ENCODE measurements around the gene MLLT11. TPM values are rescaled to one million over a fixed set of nuclear protein-coding genes. Genes with fewer than 3 reads are reported as not detected.
A peak's percentile ranks its signal among the peaks of the same experiment; 100 is the strongest.

The MLLT11 gene
- 5.6 TPM for polyA plus RNA-seq (2012; ENCODE audit: missing spikeins)

- DNase-seq (ENCODE audit: insufficient read length) (no peak), FAIRE-seq (no peak)
- TF ChIP-seq POLR2A (IDR thresholded peaks at IDR 0.05; ENCODE audit: low read depth, low read length) (no peak), TAF1 (IDR thresholded peaks at IDR 0.05; ENCODE audit: borderline replicate concordance, low read depth, low read length) (0 out of 2 replicates have a peak, but pooled peaks have one; percentile 46), POLR2AphosphoS5 (IDR thresholded peaks at IDR 0.05; ENCODE audit: low read depth, low read length) (no peak)
Observed at GRCh38 chr1:151060007-151060656, at the start of gene MLLT11. TSS of gene MLLT11 (plus strand) at chr1:151060397. CDS start at chr1:151067225, 6,828 bp downstream.

GRCh38 chr1:151011154-151011850, 48.9 kb upstream of the MLLT11 start:
- DNase-seq (ENCODE audit: insufficient read length): no peak

GRCh38 chr1:151012684-151013471, 47.3 kb upstream of the MLLT11 start:
- DNase-seq (ENCODE audit: insufficient read length): no peak
- FAIRE-seq: no peak
- TF ChIP-seq TAF1 (IDR thresholded peaks at IDR 0.05; ENCODE audit: borderline replicate concordance, low read depth, low read length): no peak
- TF ChIP-seq POLR2A (IDR thresholded peaks at IDR 0.05; ENCODE audit: low read depth, low read length): no peak

More at GRCh38 chr1:151011154-151011850, 48.9 kb upstream of the MLLT11 start:
- FAIRE-seq: no peak
- TF ChIP-seq POLR2AphosphoS5 (IDR thresholded peaks at IDR 0.05; ENCODE audit: low read depth, low read length) (no peak), POLR2A (IDR thresholded peaks at IDR 0.05; ENCODE audit: low read depth, low read length) (no peak), TAF1 (IDR thresholded peaks at IDR 0.05; ENCODE audit: borderline replicate concordance, low read depth, low read length) (no peak)

GRCh38 chr1:151013518-151013917, 46.7 kb upstream of the MLLT11 start:
- no peak for DNase-seq (ENCODE audit: insufficient read length)
- TF ChIP-seq POLR2A (IDR thresholded peaks at IDR 0.05; ENCODE audit: low read depth, low read length) (no peak), POLR2AphosphoS5 (IDR thresholded peaks at IDR 0.05; ENCODE audit: low read depth, low read length) (no peak), TAF1 (IDR thresholded peaks at IDR 0.05; ENCODE audit: borderline replicate concordance, low read depth, low read length) (no peak)
- no peak for FAIRE-seq

- peak; percentile 65 for DNase-seq (ENCODE audit: insufficient read length)
- TF ChIP-seq POLR2AphosphoS5 (IDR thresholded peaks at IDR 0.05; ENCODE audit: low read depth, low read length): no peak
- TF ChIP-seq TAF1 (IDR thresholded peaks at IDR 0.05; ENCODE audit: borderline replicate concordance, low read depth, low read length): no peak
- no peak for TF ChIP-seq POLR2A (IDR thresholded peaks at IDR 0.05; ENCODE audit: low read depth, low read length)
- peak; percentile 65 for FAIRE-seq
Observed at GRCh38 chr1:151024540-151025146, 35.6 kb upstream of the MLLT11 start.

- DNase-seq (ENCODE audit: insufficient read length) (no peak), FAIRE-seq (no peak)
- TF ChIP-seq POLR2AphosphoS5 (IDR thresholded peaks at IDR 0.05; ENCODE audit: low read depth, low read length) (no peak), TAF1 (IDR thresholded peaks at IDR 0.05; ENCODE audit: borderline replicate concordance, low read depth, low read length) (no peak), POLR2A (IDR thresholded peaks at IDR 0.05; ENCODE audit: low read depth, low read length) (no peak)
Observed at GRCh38 chr1:151026460-151026859, 33.7 kb upstream of the MLLT11 start.

GRCh38 chr1:151032164-151032563, 28.0 kb upstream of the MLLT11 start:
- DNase-seq (ENCODE audit: insufficient read length): no peak
- FAIRE-seq: no peak
- TF ChIP-seq POLR2A (IDR thresholded peaks at IDR 0.05; ENCODE audit: low read depth, low read length) (no peak), POLR2AphosphoS5 (IDR thresholded peaks at IDR 0.05; ENCODE audit: low read depth, low read length) (no peak), TAF1 (IDR thresholded peaks at IDR 0.05; ENCODE audit: borderline replicate concordance, low read depth, low read length) (no peak)

GRCh38 chr1:151035167-151035566, 25.0 kb upstream of the MLLT11 start:
- TF ChIP-seq POLR2AphosphoS5 (IDR thresholded peaks at IDR 0.05; ENCODE audit: low read depth, low read length): no peak
- no peak for TF ChIP-seq POLR2A (IDR thresholded peaks at IDR 0.05; ENCODE audit: low read depth, low read length)
- TF ChIP-seq TAF1 (IDR thresholded peaks at IDR 0.05; ENCODE audit: borderline replicate concordance, low read depth, low read length): no peak
- DNase-seq (ENCODE audit: insufficient read length) (no peak), FAIRE-seq (no peak)

- FAIRE-seq (no peak), DNase-seq (ENCODE audit: insufficient read length) (no peak)
- no peak for TF ChIP-seq TAF1 (IDR thresholded peaks at IDR 0.05; ENCODE audit: borderline replicate concordance, low read depth, low read length)
- TF ChIP-seq POLR2AphosphoS5 (IDR thresholded peaks at IDR 0.05; ENCODE audit: low read depth, low read length): no peak
- TF ChIP-seq POLR2A (IDR thresholded peaks at IDR 0.05; ENCODE audit: low read depth, low read length): no peak
Observed at GRCh38 chr1:151036356-151036755, 23.8 kb upstream of the MLLT11 start, which contains the start of gene BNIPL. TSS of gene BNIPL (plus strand) at chr1:151036586. CDS start at chr1:151036726, 140 bp downstream.

- DNase-seq (ENCODE audit: insufficient read length): no peak
- FAIRE-seq: no peak
- TF ChIP-seq POLR2A (IDR thresholded peaks at IDR 0.05; ENCODE audit: low read depth, low read length) (no peak), POLR2AphosphoS5 (IDR thresholded peaks at IDR 0.05; ENCODE audit: low read depth, low read length) (no peak), TAF1 (IDR thresholded peaks at IDR 0.05; ENCODE audit: borderline replicate concordance, low read depth, low read length) (no peak)
Observed at GRCh38 chr1:151037032-151037431, 23.2 kb upstream of the MLLT11 start.

- DNase-seq (ENCODE audit: insufficient read length) (no peak), FAIRE-seq (no peak)
- TF ChIP-seq POLR2AphosphoS5 (IDR thresholded peaks at IDR 0.05; ENCODE audit: low read depth, low read length) (no peak), TAF1 (IDR thresholded peaks at IDR 0.05; ENCODE audit: borderline replicate concordance, low read depth, low read length) (no peak), POLR2A (IDR thresholded peaks at IDR 0.05; ENCODE audit: low read depth, low read length) (no peak)
Observed at GRCh38 chr1:151039521-151039920, 20.7 kb upstream of the MLLT11 start.

Data from GM12892 (cell line).